HG03025 (cell line): Measurements from ENCODE around the gene EFCAB8.
"Not testable (repeated sequence)": the region's sequence is repeated elsewhere in the genome, so short reads cannot be mapped to it uniquely, and the experiment has no call there.

Experiments used
- ATAC-seq: cut with Tn5 transposase; IDR thresholded peaks from one replicate; pipeline ENCODE4 v1.9.1; 2021; ENCODE audit warnings: mild to moderate bottlenecking, moderate library complexity; ENCODE audit not compliant: unreplicated experiment, low FRiP score

Gene EFCAB8

DNA sequence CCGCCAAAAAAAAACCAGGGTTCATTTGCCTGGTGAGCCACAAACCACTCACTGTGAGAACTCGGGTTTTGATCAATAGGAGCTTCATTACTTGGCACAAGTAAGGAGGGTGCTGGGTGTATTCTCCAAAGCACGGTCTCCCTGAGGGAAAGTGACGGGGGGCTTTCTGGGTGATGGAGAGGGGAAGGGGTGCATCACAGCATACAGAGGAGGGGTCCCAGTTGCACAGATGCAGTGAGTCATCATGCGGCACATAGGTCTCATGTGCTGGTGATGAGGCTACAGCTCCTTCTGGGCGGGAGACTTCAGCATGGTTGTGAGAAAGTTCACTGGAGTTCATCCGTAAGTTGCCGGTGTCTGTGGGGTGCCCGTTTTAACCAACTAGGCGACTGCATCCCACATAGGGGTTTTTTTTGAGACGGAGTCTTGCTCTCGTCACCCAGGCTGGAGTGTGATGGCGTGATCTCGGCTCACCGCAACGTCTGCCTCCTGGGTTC lies 109.3 kb downstream of the EFCAB8 start:
- no peak for ATAC-seq

DNA sequence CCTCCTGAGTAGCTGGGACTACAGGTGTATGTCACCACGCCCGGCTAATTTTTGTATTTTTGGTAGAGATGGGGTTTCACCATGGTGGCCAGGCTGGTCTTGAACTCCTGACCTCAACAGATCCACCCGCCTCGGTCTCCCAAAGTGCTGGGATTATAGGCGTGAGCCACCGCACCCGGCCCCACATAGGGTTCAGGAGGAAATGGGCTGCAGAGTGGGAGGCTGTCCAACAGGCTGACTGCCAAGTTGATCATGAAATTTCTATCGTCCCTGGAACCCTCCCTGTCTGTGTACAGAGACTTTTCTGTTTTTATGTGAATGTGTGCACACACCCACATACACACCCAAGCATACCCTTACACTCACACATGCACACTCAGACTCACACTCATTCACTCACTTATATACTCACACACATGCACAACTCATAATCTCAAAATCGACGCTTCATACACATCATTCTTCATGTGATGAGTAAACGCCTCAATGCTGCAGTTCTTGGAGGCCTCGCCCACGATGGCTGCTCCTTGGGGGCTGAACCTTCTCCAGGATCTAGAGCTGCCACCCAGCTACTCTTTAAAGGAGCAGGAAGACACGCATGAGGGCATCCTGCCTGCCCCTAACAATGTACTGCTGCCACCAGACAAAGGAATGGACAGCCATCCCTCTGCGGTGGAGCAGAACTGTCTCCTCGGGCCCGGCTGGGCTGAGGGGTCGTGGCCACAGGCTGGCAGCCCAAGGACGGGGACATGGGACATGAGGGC lies 109.9 kb downstream of the EFCAB8 start:
- ATAC-seq: no peak

GRCh38 chr20:32969356-32970114 lies 110.8 kb downstream of the EFCAB8 start:
- no peak for ATAC-seq

GRCh38 chr20:32970115-32970972 lies 111.6 kb downstream of the EFCAB8 start:
- ATAC-seq: no peak

- no peak for ATAC-seq
Observed at GRCh38 chr20:32970973-32971300, 112.2 kb downstream of the EFCAB8 start.

DNA sequence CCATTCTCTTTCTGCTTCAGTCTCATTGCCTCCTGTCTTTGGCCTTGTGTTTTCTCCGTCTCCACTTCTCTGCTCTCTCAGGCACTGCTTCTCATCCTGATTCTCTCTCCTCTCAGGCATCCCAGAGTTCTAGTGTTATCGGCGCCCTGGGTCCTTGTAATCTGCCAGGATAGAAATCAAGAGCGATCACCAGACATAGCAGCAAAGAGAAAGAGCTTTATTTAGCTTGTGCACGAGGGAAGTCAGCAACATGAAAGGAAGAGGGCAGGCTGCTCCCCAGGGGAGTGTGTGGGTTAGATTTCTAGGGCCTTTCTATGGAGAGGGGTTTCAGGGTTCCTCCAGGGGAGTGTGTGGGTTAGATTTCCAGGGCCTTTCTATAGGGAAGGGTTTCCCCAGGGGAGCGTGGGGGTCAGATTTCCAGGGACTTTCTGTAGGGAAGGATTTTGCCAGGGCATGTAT lies 113.0 kb downstream of the EFCAB8 start:
- ATAC-seq: no peak

DNA sequence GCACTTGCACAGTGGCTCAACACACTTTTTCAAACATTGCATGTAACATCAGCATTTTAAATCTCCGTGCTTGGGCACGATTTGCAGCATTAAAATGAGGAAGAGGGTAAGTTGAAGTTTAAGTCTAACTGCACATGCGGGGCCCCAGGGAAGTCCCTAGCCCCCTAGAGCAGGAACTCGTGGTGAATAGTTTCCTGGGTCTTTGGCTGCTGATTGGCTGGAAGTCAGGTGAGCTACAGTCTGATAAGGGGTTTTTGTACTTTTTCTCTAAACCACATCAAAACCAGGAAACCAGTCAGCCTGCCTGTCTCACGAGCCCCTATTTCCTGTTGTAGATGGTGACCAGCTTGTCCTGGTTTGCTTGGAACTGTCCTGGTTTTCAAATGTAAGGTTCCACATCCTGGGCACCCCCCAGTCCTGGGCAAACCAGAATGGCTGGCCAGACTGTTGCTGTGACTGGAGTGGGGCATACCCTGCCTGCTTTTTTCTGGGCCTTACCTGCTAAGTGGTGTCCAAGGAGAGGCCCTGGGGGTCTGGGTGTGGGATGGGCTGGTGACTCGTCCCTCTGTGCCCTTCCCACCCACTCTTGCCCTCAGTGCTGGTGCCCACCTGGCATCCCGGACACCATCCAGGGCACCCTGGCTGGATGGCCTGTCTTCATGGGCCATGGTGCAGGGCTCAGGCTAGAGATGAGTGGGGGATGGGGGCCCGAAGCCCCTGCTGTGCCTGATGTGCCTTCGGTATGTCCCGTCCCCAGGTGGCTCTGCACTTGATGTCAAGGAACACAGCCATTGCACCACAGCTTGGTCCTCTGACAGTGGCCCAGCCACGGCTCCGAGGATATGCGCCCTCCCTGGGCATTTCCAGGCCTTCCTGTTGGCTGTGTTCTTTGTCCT lies 113.7 kb downstream of the EFCAB8 start:
- no peak for ATAC-seq

GRCh38 chr20:32973077-32973717 lies 114.5 kb downstream of the EFCAB8 start:
- no peak for ATAC-seq

DNA sequence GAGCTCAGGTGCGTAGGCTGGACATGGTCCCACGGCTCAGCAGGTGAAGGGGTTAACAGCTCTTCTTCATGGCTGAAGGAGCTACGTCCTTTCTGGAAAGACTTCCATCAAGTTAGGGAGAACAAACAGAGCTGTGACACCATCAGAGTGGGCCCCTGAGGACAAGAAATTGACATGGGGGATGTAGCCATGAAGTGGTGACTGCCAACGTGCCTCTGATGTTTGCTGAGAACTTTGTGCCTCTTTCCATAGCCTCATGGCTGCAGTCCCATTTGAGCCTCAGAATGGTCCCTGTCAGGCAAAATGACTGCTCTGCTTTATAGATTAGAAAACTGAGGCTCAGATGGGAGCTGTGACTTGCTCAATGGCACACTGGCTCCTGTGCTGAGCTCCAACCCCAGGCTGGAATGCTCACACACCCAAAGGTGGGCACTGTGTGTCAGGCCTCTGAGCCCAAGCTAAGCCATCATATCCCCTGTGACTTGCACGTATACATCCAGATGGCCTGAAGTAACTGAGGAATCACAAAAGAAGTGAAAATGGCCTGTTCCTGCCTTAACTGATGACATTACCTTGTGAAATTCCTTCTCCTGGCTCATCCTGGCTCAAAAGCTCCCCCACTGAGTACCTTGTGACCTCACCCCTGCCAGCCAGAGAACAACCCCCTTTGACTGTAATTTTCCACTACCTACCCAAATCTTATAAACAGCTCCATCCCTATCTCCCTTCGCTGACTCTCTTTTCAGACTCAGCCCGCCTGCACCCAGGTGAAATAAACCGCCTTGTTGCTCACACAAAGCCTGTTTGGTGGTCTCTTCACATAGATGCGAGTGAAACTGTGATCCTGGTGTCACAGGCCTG lies 115.7 kb downstream of the EFCAB8 start:
- not testable (repeated sequence) for ATAC-seq

DNA sequence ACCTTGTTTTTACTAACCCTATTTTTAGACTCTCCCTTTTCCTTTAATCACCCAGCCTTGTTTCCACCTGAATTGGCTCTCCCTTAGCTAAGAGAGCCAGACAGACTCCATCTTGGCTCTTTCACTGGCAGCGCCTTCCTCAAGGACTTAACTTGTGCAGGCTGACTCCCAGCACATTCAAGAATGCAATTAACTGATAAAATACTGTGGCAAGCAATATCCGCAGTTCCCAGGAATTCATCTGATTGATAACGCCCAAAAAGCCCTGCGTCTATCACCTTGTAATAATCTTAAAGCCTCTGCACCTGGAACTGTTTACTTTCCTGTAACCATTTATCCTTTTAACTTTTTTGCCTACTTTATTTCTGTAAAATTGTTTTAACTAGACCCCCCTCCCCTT lies 116.4 kb downstream of the EFCAB8 start:
- ATAC-seq: not testable (repeated sequence)

GRCh38 chr20:32975698-32976674 lies 117.3 kb downstream of the EFCAB8 start:
- ATAC-seq: no peak

DNA sequence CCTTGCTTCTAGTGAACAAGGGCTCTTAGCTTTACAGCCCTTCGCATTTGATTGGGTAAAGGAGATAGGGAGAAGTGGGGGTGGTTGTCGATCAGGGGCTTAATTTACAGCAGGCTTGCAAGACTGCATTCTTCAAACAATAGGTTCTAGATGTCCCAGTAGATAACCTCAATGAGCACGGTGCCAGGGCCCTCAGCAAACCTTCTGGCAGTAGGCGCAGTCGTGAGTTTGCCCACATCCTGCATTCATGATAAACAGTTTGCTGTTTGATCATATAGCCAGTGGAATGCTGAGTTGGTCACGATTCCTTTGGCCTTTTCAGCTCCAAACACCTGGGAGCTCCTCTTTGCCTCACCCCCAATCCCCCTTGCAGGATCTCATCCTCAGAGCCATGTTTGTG lies 118.0 kb downstream of the EFCAB8 start:
- ATAC-seq: no peak

DNA sequence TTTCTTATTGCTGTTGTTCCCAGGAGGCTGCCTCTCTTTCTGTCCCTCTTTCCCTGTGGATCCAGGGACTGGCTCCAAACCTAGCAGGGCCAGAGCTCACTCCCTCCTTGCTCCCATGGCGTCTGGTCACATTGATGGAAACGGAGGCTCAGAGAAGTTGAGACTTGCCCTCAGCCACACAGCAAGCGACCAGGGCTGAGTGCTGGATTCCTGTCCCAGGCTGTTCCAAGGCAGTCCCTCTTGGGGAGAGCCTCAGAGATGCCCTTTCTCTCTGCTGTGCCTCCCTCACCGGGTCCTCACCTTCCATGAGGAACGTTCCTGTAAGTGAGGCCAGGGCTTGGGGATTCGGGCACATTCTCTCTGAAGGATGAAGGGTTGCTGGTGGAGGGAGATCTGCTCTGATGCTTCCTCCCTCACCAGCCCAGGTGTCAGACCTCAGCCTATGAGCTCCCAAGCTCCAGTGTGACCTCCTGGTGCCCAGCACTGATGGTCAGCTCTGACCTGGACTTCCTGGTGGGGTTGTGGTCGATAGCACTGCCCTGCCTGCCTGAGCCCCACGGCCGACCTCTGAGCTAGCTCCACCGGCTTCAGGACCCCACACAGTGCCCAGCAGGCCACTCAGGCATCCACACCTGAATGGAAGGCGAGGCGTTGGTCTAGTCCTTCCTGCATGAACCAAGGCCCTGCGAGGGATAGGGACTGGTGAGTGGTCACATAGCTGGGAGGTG lies 118.7 kb downstream of the EFCAB8 start:
- no peak for ATAC-seq

DNA sequence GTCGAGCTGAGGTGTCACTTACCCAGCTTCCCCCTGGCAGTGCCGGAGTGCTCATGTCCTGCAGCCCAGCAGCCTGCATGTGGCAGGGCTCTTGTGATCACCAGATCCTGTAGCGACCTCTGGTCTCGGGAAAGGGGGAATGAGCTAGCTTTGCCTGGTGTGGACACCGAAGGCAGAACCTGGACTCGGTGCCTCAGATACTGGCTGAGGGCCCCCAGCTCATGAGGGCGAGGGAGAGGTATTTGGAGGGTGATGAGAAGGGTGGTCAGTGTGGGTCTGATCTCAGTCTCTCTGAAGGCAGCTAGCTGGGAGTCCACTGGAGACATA lies 119.2 kb downstream of the EFCAB8 start:
- no peak for ATAC-seq

DNA sequence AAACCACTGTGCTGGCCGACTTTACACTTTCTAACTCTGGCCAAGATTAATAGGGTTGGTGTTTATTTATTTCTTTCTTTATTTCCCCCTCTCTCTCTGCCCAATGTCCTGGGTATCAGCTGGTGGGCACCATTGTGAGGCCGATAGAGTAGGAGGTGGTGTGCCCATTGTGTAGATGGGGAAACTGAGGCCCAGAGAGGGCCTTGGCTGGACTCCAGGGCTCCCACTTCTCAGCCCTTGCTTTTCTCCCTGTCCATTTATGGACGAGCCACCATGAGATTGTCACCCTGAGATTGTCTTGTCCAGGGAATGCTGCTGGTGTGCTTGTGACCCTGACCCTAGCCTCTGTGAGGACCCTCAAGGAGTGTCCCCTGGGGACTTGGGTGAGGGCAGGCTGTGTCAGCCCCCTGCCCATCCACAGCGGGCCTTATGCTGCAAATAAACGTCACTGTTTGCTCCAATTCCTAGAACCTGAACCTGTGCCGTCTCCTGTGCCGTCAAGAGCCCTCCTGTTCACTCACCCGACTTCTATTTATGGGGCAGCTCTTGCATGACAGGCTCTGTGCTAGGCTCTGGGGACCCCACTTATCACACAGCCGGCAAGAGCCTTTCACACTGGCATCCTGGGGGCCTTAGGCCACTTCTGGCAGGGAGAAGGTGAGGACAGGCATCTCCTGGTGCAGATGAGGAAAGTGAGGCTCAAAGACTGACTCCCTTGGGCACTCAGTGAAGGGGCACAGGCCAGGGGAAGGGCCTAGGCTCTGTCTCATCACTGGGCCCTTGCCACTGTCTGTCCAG lies 120.7 kb downstream of the EFCAB8 start:
- ATAC-seq: no peak
